ENCODE data around the gene ZNF529.

The ZNF529 gene

DNA sequence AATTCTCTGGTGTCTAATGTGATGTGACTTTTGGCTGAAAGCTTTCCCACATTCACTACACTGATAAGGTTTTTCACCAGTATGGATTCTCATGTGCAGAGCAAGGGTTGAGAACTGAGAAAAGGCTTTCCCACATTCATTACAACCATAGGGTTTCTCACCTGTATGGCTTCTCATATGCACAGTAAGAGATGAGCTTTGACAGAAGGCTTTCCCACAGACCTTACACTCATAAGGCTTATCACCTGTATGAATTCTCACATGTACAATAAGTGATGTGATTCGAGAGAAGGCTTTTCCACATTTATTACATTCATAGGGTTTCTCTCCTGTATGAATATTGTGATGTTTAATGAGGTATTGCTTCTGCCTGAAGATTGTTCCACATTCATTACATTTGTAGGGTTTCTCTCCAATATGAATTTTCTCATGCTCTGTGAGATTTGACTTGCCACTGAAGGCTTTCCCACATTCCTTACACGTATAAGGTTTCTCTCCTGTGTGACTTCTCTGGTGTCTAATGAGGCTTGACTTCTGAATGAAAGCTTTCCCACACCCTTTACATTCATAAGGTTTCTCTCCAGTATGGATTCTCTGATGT is 59.0 kb downstream of the ZNF529 start:
- ChIA-PET POLR2A (ENCODE audit: low non-redundant PET) (no interaction called here), CTCF (no interaction called here)
- DNase-seq (ENCODE audit: low spot score): no peak
- H3K27ac ChIP-seq: no peak overlapping the region
- TF ChIP-seq, protein P1, sequence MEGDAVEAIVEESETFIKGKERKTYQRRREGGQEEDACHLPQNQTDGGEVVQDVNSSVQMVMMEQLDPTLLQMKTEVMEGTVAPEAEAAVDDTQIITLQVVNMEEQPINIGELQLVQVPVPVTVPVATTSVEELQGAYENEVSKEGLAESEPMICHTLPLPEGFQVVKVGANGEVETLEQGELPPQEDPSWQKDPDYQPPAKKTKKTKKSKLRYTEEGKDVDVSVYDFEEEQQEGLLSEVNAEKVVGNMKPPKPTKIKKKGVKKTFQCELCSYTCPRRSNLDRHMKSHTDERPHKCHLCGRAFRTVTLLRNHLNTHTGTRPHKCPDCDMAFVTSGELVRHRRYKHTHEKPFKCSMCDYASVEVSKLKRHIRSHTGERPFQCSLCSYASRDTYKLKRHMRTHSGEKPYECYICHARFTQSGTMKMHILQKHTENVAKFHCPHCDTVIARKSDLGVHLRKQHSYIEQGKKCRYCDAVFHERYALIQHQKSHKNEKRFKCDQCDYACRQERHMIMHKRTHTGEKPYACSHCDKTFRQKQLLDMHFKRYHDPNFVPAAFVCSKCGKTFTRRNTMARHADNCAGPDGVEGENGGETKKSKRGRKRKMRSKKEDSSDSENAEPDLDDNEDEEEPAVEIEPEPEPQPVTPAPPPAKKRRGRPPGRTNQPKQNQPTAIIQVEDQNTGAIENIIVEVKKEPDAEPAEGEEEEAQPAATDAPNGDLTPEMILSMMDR (conservative IDR thresholded peaks at IDR 0.05; ENCODE audit: low read depth): no peak

DNA sequence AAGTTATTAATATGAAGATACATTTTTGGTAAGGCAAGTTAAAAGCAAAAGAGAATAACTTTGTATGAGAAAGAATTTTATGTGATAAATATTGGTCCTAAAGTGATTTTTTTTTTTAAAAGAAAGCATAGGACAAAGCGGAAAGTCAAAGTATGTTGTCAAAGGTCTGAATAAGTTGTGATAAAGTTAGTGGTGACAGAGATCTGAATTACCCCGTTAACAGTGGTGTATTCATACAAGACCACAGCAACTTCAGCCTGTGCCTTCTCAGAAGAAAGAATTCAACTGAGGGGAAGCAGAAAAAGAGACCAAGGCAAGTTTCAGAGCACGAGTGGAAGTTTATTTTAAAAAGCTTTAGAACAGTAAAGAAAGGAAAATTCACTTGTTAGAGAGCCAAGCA is 64.8 kb downstream of the ZNF529 start:
- TF ChIP-seq, protein P1 (conservative IDR thresholded peaks at IDR 0.05; ENCODE audit: low read depth): no peak
- no peak for DNase-seq (ENCODE audit: low spot score)
- ChIA-PET CTCF (interaction anchor here (0.7 kb wide), 1 partner anchor 119 kb away, joined by 4 read pairs; no protein-coding TSS in a partner anchor), POLR2A (ENCODE audit: low non-redundant PET) (no interaction called here)
- no peak overlapping the region for H3K27ac ChIP-seq

DNA sequence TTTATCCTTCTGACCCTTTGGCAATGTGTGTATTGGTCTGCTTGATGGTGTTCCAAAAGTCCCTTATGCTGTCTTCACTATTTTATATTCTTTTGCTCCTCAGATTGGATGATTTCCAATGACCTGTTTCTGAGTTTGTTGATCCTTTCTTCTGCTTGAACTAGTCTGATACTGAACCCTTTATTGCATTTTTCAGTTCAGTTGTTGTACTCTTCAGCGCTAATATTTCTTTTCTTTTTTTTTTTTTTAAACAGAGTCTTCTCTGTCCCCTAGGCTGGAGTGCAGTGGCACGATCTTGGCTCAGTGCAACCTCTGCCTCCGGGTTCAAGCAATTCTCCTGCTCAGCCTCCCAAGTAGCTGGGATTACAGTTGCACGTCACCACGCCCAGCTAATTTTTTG is 71.1 kb downstream of the ZNF529 start:
- ChIA-PET CTCF (no interaction called here), POLR2A (ENCODE audit: low non-redundant PET) (no interaction called here)
- H3K27ac ChIP-seq: no peak overlapping the region
- TF ChIP-seq, protein P1 (conservative IDR thresholded peaks at IDR 0.05; ENCODE audit: low read depth): no peak
- DNase-seq (ENCODE audit: low spot score): no peak

DNA sequence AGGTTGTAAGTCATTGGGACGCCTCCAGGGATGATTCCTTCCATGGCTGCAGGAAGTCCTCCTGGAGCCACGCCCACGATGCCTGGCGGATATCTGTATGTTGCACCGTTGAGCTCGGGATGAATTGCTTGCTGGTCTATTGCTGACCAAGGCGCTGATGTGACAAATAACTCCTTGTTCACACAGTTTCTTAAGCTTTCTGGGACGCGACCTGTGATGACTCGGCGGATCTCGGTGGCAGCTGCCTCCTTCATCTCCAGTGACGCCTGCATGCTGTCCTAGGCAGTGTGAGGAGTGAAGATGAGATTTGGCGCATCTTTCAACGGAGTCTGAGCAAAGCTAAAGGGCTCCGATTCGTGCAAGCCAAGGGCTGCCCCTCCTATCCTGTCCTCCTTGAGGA is 76.1 kb downstream of the ZNF529 start:
- POLR2A ChIA-PET (ENCODE audit: low non-redundant PET): no interaction called here
- DNase-seq (ENCODE audit: low spot score): no peak
- H3K27ac ChIP-seq: no peak overlapping the region
- TF ChIP-seq, protein P1 (conservative IDR thresholded peaks at IDR 0.05; ENCODE audit: low read depth): no peak
- CTCF ChIA-PET: interaction anchor here (0.5 kb wide), 1 partner anchor 15 kb away, joined by 4 read pairs; no protein-coding TSS in a partner anchor
